Measurements from ENCODE around the gene CLSTN2.

Gene CLSTN2

DNA sequence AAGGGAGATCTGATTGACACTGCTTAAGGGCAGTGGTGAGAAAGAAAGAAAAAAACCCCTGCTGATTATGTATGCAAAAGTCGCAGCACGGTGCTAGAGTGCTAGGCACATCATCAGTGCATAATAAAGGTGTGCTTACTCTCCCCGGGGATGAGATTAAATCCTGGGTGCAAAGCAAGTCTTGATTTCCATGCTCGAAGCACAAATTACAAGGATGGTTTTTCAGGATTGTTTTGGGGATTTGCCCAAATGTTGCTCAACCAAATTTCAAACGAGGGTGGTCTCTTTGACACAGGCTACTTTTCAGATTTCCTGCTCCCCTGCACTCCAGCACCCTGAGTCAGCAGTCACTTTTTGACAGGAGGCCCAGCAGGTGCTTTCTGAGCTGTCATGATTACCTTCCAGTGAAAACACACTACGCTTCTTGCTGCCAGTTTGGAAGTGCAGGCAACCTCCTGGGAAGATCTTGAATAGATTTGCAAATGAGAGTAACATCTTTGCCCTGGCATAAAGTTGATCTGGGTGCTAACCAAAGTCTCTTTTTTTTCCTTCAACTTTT is 575.4 kb downstream of the CLSTN2 start:
- Mint-ChIP-seq H3K4me3 (no peak overlapping the region), H3K27me3 (peaks cover 1% of the 10 kb centered on the region), H3K4me1 (no peaks in the 10 kb centered on the region), H3K27ac (no peak overlapping the region), H3K9me3 (peaks cover 11% of the 10 kb centered on the region), H3K36me3 (no peaks in the 10 kb centered on the region)
- ATAC-seq (ENCODE audit: low read depth) (no peak), DNase-seq (ENCODE audit: low spot score in 2 of 2) (no peak)

DNA sequence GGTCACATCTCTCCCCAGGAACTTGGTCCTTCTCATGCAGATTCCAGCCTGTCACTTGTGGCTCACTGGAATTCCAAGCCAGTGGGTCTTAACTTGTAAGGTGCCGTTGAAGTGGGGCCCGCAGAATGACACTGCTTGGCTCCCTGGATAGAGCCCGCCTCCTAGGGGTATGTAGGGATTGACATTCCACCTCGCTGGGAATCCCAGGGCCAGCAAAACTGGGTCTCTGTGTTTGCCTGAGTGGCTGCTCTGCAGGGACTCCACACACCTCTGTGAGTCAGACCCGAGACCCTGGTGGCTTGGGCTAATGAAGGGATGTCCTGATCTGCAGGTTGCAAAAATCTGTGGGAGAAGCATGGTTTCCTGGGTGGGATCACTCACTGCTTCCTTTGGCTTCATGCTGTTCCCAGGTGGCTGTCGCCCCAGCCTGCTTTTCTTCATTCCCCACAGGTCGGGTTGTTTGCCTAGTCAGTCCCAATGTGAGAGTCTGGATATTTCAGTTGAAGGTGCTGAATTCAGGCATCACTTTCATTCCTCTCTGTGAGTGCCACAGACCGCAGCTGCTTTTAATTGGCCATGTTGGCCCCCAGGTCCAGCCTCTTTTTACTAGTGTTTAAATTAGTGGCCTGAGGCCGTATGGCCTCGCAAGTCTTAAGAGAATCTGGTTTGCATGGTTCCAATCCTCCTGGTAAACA is 586.9 kb downstream of the CLSTN2 start:
- Mint-ChIP-seq H3K4me1 (no peaks in the 10 kb centered on the region), H3K9me3 (peaks cover 21% of the 10 kb centered on the region), H3K36me3 (no peaks in the 10 kb centered on the region), H3K27ac (no peak overlapping the region), H3K27me3 (peaks cover 16% of the 10 kb centered on the region), H3K4me3 (no peak overlapping the region)
- no peak for ATAC-seq (ENCODE audit: low read depth)
- DNase-seq (ENCODE audit: low spot score in 2 of 2), result no peak

DNA sequence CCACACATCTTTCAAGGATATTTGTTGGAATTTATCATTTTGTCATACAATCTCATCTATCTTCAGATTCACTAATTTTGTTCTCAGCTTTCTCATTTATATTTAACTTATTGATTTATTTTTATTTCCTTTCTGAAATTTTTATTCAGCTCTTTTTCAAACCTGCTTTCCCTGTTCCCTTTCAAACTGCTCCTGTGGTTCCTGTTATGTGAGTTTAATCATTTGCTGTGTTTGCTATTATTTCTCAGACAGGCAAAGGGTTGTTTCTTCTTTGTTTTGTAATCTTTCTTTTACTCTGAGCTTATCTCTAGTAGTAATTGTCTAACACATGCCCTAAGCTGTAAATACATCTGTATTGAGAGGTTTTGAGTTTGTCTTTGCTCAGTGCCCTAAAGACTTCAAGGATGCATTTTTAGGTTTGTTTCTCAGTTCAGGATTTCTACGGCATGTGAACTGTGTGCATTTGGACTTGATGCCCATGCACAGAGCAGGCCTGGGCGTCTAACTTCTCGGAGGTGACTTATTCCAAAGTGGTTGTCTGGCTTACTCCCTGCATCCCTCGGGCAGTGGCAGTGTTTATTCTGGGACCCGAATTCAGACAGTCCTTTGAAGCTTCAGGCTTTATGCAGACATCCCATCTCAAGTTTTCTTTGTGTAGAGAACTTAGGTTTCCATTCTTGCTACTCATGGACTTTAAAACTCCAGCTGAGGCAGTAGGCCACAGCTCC is 587.8 kb downstream of the CLSTN2 start:
- Mint-ChIP-seq H3K4me3 (no peak overlapping the region), H3K27me3 (peaks cover 16% of the 10 kb centered on the region), H3K9me3 (peaks cover 18% of the 10 kb centered on the region), H3K4me1 (no peaks in the 10 kb centered on the region), H3K27ac (no peak overlapping the region), H3K36me3 (no peaks in the 10 kb centered on the region)
- ATAC-seq (ENCODE audit: low read depth) (no peak), DNase-seq (ENCODE audit: low spot score in 2 of 2) (no peak)

DNA sequence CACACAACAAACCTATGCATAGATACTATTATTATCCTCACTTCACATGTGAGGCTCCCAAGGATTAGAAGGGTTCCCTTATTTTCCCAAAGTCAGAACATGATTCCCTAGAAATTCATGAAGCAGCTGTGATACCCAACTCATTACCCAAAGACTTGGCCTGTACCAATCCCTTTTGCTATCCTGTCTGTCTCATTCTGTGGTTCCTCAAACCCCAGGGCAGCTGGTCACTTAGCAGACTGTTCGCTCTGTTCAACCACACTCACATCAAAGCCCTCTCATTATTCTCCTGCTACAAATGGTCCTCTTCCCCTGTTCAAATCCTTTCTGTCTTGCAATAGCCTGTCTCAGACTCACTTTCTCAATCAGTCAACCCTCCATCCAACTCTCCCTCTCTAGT is 588.6 kb downstream of the CLSTN2 start:
- ATAC-seq (ENCODE audit: low read depth), result no peak
- Mint-ChIP-seq H3K4me1 (no peaks in the 10 kb centered on the region), H3K4me3 (no peak overlapping the region), H3K27me3 (peaks cover 13% of the 10 kb centered on the region), H3K27ac (no peak overlapping the region), H3K9me3 (peaks cover 15% of the 10 kb centered on the region), H3K36me3 (no peaks in the 10 kb centered on the region)
- DNase-seq (ENCODE audit: low spot score in 2 of 2), result no peak

DNA sequence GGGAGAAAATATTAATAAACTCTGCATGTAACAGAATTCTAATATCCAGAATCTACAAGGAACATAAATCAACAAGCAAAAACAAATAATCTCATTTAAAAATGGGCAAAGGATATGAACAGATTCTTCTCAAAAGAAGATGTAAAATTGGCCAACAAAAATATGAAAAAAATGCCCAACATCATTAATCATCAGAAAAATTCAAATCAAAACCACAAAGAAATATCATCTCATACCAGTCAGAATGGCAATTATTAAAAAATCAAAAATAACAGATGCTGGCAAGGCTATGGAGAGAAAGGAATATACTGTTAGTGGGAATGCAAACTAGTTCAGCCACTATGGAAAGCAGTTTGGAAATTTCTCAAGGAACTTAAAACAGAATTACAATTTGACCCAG is 592.2 kb downstream of the CLSTN2 start:
- Mint-ChIP-seq H3K27me3 (peaks cover 10% of the 10 kb centered on the region), H3K4me1 (no peaks in the 10 kb centered on the region), H3K27ac (no peak overlapping the region), H3K36me3 (no peaks in the 10 kb centered on the region), H3K9me3 (peaks cover 6% of the 10 kb centered on the region), H3K4me3 (no peak overlapping the region)
- ATAC-seq (ENCODE audit: low read depth) (no peak), DNase-seq (ENCODE audit: low spot score in 2 of 2) (no peak)

DNA sequence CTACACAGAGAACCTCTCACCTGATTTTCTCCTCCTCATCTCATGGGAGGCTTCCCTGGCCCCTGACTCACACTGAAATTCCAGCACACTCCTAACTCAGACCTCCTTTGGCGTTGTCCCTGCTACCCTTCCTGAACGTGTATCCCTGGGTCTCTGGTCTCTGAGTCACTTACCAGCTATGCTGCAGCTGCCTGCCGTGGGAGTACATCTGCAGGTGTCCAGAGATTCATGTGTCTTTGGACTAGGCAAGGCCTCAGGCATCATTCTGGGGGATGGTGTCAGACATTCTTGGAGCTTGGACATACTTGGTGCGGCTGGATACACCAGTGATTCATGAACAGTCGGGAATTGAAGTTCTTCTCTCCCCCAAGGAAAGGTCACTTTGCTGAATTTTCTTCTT is 594.1 kb downstream of the CLSTN2 start:
- Mint-ChIP-seq H3K4me3 (no peak overlapping the region), H3K9me3 (peaks cover 4% of the 10 kb centered on the region), H3K27me3 (peaks cover 5% of the 10 kb centered on the region), H3K27ac (no peak overlapping the region), H3K4me1 (no peaks in the 10 kb centered on the region), H3K36me3 (no peaks in the 10 kb centered on the region)
- ATAC-seq (ENCODE audit: low read depth), result no peak
- DNase-seq (ENCODE audit: low spot score in 2 of 2), result no peak

DNA sequence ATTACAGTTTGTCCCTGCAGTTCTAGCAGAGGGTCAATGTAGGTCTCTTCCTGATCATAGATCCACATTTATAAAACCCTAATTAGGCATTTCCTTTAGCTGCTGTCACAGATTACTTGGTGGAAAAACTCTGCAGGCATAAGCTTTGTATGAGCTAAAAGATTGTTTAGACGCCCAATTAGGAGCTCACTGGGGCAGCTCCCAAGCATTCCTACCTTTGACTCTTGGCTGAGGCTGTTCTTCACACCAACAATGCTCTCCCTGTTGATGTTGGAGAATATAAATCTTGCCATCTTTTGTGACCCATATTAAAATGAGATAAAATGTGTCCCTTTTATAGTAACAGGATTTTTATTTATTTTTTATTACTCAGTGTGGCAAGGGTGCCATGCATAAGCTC is 594.6 kb downstream of the CLSTN2 start:
- ATAC-seq (ENCODE audit: low read depth), result no peak
- H3K4me3 Mint-ChIP-seq, result no peak overlapping the region
- H3K9me3 Mint-ChIP-seq, result peaks cover 4% of the 10 kb centered on the region
- no peaks in the 10 kb centered on the region for H3K4me1 Mint-ChIP-seq
- H3K27me3 Mint-ChIP-seq, result peaks cover 5% of the 10 kb centered on the region
- DNase-seq (ENCODE audit: low spot score in 2 of 2), result no peak
- H3K27ac Mint-ChIP-seq, result no peak overlapping the region
- no peaks in the 10 kb centered on the region for H3K36me3 Mint-ChIP-seq

DNA sequence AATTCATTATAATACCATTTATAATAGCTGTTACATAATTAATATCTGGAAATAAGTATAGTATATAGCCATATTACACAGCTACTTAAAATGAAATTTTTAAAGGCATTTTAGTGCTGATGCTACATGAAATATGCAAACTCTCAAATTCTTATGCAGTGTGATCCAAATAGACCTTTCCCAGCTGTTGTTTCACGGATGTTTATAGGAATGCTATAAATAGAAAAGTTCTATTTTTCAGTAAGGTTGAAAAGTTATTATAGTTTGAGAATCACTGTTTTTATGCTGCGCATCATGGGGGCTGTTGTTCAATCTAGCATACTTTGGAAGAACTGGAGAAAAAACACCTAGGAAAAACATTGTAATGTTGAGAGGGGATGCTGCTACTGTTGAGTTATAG is 595.1 kb downstream of the CLSTN2 start:
- H3K4me3 Mint-ChIP-seq, result no peak overlapping the region
- DNase-seq (ENCODE audit: low spot score in 2 of 2), result no peak
- H3K36me3 Mint-ChIP-seq, result no peaks in the 10 kb centered on the region
- H3K9me3 Mint-ChIP-seq, result peaks cover 3% of the 10 kb centered on the region
- H3K4me1 Mint-ChIP-seq, result no peaks in the 10 kb centered on the region
- ATAC-seq (ENCODE audit: low read depth), result no peak
- H3K27ac Mint-ChIP-seq, result no peak overlapping the region
- peaks cover 8% of the 10 kb centered on the region for H3K27me3 Mint-ChIP-seq

DNA sequence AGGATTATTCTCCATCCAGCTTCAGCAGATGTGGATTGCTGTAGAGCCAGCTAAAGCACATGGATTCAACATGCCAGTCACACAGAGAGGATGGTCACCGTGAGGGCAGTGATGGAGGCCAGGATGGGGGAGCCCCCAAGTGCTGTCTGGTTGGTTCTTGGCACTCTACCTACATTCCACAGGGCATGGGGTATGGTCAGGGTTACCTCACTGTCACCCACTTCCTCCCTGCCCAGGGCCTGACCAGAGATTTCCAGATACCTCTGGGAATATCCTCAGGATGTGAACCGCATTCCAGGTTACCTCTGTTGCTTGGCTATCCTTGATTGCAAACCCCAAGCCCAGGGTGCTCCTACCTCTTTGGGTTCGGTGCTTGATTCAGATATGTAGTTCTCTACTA is 595.6 kb downstream of the CLSTN2 start:
- H3K27ac Mint-ChIP-seq, result no peak overlapping the region
- H3K4me1 Mint-ChIP-seq, result no peaks in the 10 kb centered on the region
- H3K27me3 Mint-ChIP-seq, result peaks cover 8% of the 10 kb centered on the region
- H3K9me3 Mint-ChIP-seq, result peaks cover 3% of the 10 kb centered on the region
- no peak for ATAC-seq (ENCODE audit: low read depth)
- no peak overlapping the region for H3K4me3 Mint-ChIP-seq
- no peak for DNase-seq (ENCODE audit: low spot score in 2 of 2)
- no peaks in the 10 kb centered on the region for H3K36me3 Mint-ChIP-seq

DNA sequence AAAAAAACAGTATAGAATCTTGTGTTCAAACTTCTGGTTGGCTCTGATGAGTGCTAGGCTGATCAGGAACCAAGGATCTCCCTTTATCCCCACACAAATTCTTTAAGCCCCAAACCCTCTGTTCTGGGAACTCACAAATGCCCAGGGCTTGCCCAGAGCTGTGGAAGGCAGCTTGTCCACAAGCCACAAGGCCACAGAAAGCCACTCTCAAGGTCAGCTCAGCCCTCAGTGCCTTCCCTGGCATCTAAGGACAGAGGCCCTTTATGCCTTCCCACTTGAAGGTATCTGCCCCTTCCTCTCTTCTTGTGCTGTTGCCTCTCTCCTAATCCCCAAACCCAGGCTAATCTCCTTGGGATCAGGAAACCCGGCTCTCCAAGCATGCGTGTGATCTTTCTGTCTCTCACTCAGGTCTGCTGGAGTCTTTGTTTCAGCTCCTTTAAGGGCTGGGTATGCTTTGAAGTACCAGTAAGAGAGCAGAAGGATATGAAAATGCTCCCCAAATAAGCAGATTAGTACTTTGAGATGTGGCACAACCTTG is 597.9 kb downstream of the CLSTN2 start:
- Mint-ChIP-seq H3K4me1 (no peaks in the 10 kb centered on the region), H3K27ac (no peak overlapping the region), H3K36me3 (no peaks in the 10 kb centered on the region), H3K4me3 (no peak overlapping the region), H3K27me3 (peaks cover 5% of the 10 kb centered on the region), H3K9me3 (peaks cover 3% of the 10 kb centered on the region)
- no peak for ATAC-seq (ENCODE audit: low read depth)
- no peak for DNase-seq (ENCODE audit: low spot score in 2 of 2)

DNA sequence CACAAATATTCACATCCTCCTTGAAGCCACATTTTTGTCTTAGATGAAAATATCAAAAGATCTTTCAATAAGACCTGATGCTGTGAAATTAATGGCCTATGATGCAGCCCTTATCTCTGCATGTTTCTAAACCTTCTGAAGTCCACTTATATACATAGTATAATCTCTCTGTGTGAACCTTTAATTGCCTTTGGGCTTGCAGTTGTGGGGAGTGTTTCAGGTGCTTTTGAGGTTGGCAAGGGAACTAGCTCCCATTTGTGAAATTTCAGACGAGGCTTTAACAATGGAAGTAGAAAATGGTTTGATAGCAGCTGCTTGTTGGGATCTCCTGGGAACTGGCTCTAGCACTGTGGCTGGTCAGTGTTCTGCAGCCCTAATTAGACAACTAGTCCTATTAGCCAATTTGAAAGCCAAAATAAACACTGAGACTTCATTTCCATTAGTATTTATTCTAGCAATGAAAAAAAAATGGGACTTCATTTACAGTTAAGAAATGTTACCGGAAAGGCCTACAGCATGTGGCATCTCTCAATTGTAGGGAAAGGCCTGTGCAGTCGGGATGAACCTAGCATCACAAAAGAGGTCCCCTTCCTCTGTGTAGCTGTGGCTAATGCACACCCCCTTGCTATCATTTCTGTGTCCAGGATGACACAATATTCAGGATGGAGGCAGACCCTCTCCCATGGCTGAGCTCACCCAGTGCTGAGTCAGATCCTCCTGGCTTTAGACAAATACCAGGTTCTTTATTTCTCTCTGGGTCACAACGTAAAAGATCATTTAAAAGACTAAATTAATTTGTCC is 602.1 kb downstream of the CLSTN2 start:
- H3K9me3 Mint-ChIP-seq, result peaks cover 3% of the 10 kb centered on the region
- H3K4me3 Mint-ChIP-seq, result no peak overlapping the region
- H3K4me1 Mint-ChIP-seq, result peaks cover 7% of the 10 kb centered on the region
- no peak overlapping the region for H3K27ac Mint-ChIP-seq
- H3K36me3 Mint-ChIP-seq, result no peaks in the 10 kb centered on the region
- H3K27me3 Mint-ChIP-seq, result peaks cover 5% of the 10 kb centered on the region
- DNase-seq (ENCODE audit: low spot score in 2 of 2) (no peak), ATAC-seq (ENCODE audit: low read depth) (no peak)

DNA sequence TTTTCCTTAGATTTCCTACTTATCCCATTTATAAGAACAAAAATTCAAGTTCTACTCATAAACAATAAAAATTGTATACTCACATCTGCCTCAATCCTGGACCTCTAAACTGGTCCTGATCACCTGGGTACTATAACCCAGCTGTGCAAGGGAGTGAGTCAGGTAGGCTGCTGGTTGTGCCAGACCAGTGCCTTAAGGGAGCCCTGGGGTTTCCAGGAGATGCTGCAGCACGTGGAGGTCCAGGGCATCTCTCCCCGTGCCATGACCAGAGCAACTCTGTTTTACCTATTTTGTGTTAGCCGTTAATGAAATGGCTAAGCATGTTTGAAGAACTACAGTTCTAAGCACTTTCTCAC is 602.7 kb downstream of the CLSTN2 start:
- ATAC-seq (ENCODE audit: low read depth) (no peak), DNase-seq (ENCODE audit: low spot score in 2 of 2) (no peak)
- Mint-ChIP-seq H3K4me3 (no peak overlapping the region), H3K36me3 (no peaks in the 10 kb centered on the region), H3K9me3 (peaks cover 3% of the 10 kb centered on the region), H3K27ac (no peak overlapping the region), H3K27me3 (peaks cover 3% of the 10 kb centered on the region), H3K4me1 (peaks cover 7% of the 10 kb centered on the region)

DNA sequence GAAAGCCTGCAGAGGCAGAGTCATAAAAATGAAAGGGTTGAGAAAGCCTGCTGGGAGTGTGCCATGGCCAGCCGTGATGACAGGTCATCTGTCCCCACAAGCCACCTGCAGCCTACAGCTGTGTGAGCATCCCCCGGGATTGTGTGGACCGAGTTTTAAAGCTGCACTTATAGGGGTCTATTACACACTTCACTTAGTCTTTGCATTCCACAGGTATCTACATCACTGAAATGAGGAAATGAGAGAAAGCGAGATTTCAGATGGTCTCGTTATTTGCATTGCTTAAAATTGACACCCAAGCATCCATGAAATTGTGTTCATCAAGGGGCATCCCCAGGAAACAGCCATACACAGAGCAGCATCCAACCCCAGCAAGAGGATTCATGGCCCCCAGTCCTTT is 605.3 kb downstream of the CLSTN2 start:
- Mint-ChIP-seq H3K27ac (no peak overlapping the region), H3K9me3 (no peaks in the 10 kb centered on the region), H3K4me3 (no peak overlapping the region), H3K4me1 (peaks cover 7% of the 10 kb centered on the region), H3K27me3 (no peaks in the 10 kb centered on the region), H3K36me3 (no peaks in the 10 kb centered on the region)
- DNase-seq (ENCODE audit: low spot score in 2 of 2) (no peak), ATAC-seq (ENCODE audit: low read depth) (peak; percentile 31)
